GM12892 (cell line): ENCODE data around the gene HEPN1.
"Not testable (repeated sequence)": the region's sequence is repeated elsewhere in the genome, so short reads cannot be mapped to it uniquely, and the experiment has no call there.

Experiments
- DNase-seq: peaks from one replicate; pipeline ENCODE4 v3.0.0; 2011; ENCODE audit not compliant: insufficient read length
- FAIRE-seq: peaks from 2 replicates; lab custom pipeline; 2011; peaks lifted over from hg19 to GRCh38; lab: Jason Lieb, UNC
- POLR2A ChIP-seq: IDR thresholded peaks from 2 replicates; pipeline ENCODE4 v1.6.1; 2011; ENCODE audit warnings: low read depth, low read length, control low read depth
- POLR2AphosphoS5 ChIP-seq: IDR thresholded peaks from 2 replicates; pipeline ENCODE4 v1.6.1; 2011; ENCODE audit warnings: low read depth, low read length, control low read depth
- TAF1 ChIP-seq: IDR thresholded peaks from 2 replicates; pipeline ENCODE4 v1.6.1; 2011; ENCODE audit warnings: low read depth, mild to moderate bottlenecking, control low read depth, low read length, borderline replicate concordance

The HEPN1 gene

DNA sequence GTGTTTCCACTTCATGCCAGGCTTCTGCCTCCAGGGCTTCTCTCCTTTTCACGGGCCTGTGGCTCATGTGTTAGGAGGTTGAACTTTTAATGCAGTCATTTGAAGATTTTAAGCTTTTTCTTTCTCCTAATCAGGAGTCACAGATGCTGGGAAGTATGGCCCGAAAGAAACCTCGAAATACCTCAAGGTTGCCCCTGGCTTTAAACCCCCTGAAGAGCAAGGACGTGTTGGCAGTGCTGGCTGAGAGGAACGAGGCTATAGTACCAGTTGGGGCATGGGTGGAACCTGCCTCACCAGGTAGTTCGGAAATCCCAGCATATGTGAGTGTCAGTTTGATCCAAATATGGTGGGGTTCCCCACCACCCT, 35.5 kb downstream of the HEPN1 start:
- TF ChIP-seq POLR2A (no peak), TAF1 (no peak), POLR2AphosphoS5 (no peak)
- DNase-seq = no peak
- FAIRE-seq = no peak

DNA sequence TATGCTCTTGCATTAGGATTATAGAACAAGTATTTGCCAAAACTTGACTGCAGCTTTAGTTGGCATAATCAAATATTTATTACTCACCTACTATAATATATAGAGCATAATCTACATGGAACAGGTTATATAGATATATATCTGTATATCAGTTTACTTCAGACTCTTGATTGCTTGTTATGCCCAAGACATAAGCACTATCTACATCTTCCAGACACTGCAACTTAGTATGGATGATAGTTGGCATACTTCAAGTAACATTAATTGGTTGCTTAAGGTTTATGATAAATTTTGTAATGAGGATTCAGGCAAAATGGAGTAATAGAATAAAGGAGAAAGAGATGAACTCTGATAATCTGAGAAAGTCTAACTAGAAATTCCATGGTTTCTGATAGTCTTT, 36.0 kb downstream of the HEPN1 start:
- TF ChIP-seq POLR2AphosphoS5 = no peak
- no peak for TF ChIP-seq TAF1
- no peak for TF ChIP-seq POLR2A
- FAIRE-seq (no peak), DNase-seq (no peak)

DNA sequence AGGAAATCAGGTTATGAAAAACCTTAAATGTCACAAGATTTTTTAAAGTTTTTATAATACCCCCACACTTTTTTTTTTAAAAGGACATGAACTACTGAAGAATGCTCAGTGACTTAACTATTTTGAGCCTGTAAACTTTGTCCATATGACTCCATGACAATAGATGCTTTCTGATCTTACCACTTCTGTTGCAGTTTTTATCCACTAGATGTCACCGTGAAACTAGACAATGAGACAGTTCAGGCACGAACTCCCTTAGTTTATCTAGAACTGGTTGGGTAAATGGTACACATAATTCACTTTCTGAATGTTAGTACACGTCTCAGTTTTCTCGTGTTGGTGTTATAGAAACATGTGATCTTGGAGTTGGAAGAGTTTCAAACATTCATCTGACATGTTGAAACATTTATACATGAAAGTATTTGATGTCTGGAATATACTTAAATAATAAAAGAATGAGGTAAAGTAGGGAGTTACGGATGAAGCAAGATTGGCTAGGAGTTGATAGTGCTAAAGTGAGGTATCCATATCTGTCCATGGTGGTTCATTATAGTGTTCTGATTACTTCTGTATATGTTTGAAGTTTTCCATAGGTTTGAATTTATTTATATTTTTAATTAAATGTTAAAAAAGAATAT, 43.0 kb downstream of the HEPN1 start:
- FAIRE-seq (peak; percentile 97), DNase-seq (no peak)
- TF ChIP-seq TAF1 = no peak
- no peak for TF ChIP-seq POLR2A
- no peak for TF ChIP-seq POLR2AphosphoS5

DNA sequence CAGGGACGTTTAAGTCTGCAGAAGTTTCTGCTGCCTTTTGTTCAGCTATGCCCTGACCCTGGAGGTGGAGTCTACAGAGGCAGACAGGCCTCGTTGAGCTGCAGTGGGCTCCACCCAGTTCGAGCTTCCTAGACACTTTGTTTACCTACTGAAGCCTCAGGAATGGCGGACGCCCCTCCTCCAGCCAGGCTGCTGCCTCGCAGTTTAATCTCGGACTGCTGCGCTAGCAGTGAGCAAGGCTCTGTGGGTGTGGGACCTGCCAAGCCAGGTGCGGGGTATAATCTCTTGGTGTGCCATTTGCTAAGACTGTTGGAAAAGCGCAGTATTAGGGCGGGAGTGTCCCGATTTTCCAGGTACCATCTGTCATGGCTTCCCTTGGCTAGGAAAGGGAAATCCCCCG, 49.1 kb downstream of the HEPN1 start:
- not testable (repeated sequence) for DNase-seq, FAIRE-seq
